HAP-1 (cell line): ENCODE results near the gene ARHGDIG.

Source experiments
- DNase-seq, 2 experiments: peaks; one replicate each; pipeline ENCODE4 v3.0.0-alpha.2; 2016 to 2020; ENCODE audit warnings: low spot score in 2 of 2
- H3K27me3 ChIP-seq: fragments of 250-450 bp; sonication (Bioruptor Pico); 2 replicates; pipeline ENCODE4 v1.5.1; 2020; ENCODE audit warnings: low read depth, mild to moderate bottlenecking, moderate library complexity
- H3K36me3 ChIP-seq: fragments of 250-450 bp; sonication (Bioruptor Pico); replicated peaks from 2 replicates; pipeline ENCODE4 v1.5.1; 2020; ENCODE audit warnings: mild to moderate bottlenecking
- H3K4me1 ChIP-seq: fragments of 250-450 bp; sonication (Bioruptor Pico); 2 replicates; pipeline ENCODE4 v1.5.1; 2020; ENCODE audit warnings: mild to moderate bottlenecking
- H3K4me3 ChIP-seq: fragments of 250-450 bp; sonication (Bioruptor Pico); 2 replicates; pipeline ENCODE4 v1.5.1; 2020; ENCODE audit warnings: mild to moderate bottlenecking, moderate library complexity
- H3K9me3 ChIP-seq: fragments of 250-450 bp; sonication (Bioruptor Pico); 2 replicates; pipeline ENCODE4 v1.5.1; 2020; ENCODE audit warnings: mild to moderate bottlenecking, moderate library complexity
- in situ Hi-C: fragments of 300-500 bp; cut with MboI; formaldehyde crosslinking; loops from 3 replicates; pipeline ENCODE4 v1.14.3; 2020; ENCODE audit warnings: low sequenced_read_pairs, inconsistent platforms, mixed read lengths

The ARHGDIG gene

GRCh38 chr16:307691-308312 lies 27.4 kb downstream of the ARHGDIG start:
- H3K36me3 ChIP-seq: peaks cover 57% of the 10 kb centered on the region

GRCh38 chr16:309476-309875 lies 29.1 kb downstream of the ARHGDIG start:
- H3K27me3 ChIP-seq: no peaks in the 10 kb centered on the region
- in situ Hi-C loops: no loop called here
- no peak overlapping the region for H3K4me3 ChIP-seq
- peaks cover 65% of the 10 kb centered on the region for H3K36me3 ChIP-seq
- no peaks in the 10 kb centered on the region for H3K9me3 ChIP-seq
- no peaks in the 10 kb centered on the region for H3K4me1 ChIP-seq
- no peak for DNase-seq

More at GRCh38 chr16:307691-308312, 27.4 kb downstream of the ARHGDIG start:
- Histone ChIP-seq H3K4me1 (no peaks in the 10 kb centered on the region), H3K4me3 (no peak overlapping the region), H3K9me3 (no peaks in the 10 kb centered on the region), H3K27me3 (no peaks in the 10 kb centered on the region)
- in situ Hi-C loops: no loop called here
- no peak for DNase-seq

GRCh38 chr16:311725-312124 lies 31.3 kb downstream of the ARHGDIG start:
- Histone ChIP-seq H3K9me3 (no peaks in the 10 kb centered on the region), H3K4me1 (no peaks in the 10 kb centered on the region), H3K27me3 (no peaks in the 10 kb centered on the region), H3K4me3 (no peak overlapping the region), H3K36me3 (peaks cover 65% of the 10 kb centered on the region)
- DNase-seq: no peak
- in situ Hi-C loops: no loop called here

- Histone ChIP-seq H3K27me3 (no peaks in the 10 kb centered on the region), H3K4me1 (no peaks in the 10 kb centered on the region), H3K36me3 (peaks cover 48% of the 10 kb centered on the region), H3K9me3 (no peaks in the 10 kb centered on the region), H3K4me3 (no peak overlapping the region)
- no peak for DNase-seq
- in situ Hi-C loops: no loop called here
Observed at GRCh38 chr16:314351-314750, 34.0 kb downstream of the ARHGDIG start.

- in situ Hi-C loops: no loop called here
Observed at GRCh38 chr16:314795-315299, 34.5 kb downstream of the ARHGDIG start.

GRCh38 chr16:316741-317464 lies 36.5 kb downstream of the ARHGDIG start:
- no peak for DNase-seq
- Histone ChIP-seq H3K27me3 (no peaks in the 10 kb centered on the region), H3K36me3 (peaks cover 40% of the 10 kb centered on the region), H3K9me3 (no peaks in the 10 kb centered on the region), H3K4me1 (no peaks in the 10 kb centered on the region), H3K4me3 (no peak overlapping the region)
- in situ Hi-C loops: no loop called here

More at GRCh38 chr16:314795-315299, 34.5 kb downstream of the ARHGDIG start:
- Histone ChIP-seq H3K9me3 (no peaks in the 10 kb centered on the region), H3K36me3 (peaks cover 48% of the 10 kb centered on the region), H3K4me1 (no peaks in the 10 kb centered on the region), H3K4me3 (no peak overlapping the region), H3K27me3 (no peaks in the 10 kb centered on the region)
- no peak for DNase-seq

- no peaks in the 10 kb centered on the region for H3K27me3 ChIP-seq
- in situ Hi-C loops: no loop called here
Observed at GRCh38 chr16:317583-317982, 37.2 kb downstream of the ARHGDIG start.

GRCh38 chr16:318628-319027 lies 38.2 kb downstream of the ARHGDIG start:
- no peak overlapping the region for H3K4me3 ChIP-seq
- DNase-seq: no peak
- H3K9me3 ChIP-seq: no peaks in the 10 kb centered on the region
- H3K4me1 ChIP-seq: no peaks in the 10 kb centered on the region
- H3K36me3 ChIP-seq: peaks cover 25% of the 10 kb centered on the region
- H3K27me3 ChIP-seq: no peaks in the 10 kb centered on the region
- in situ Hi-C loops: no loop called here

More at GRCh38 chr16:317583-317982, 37.2 kb downstream of the ARHGDIG start:
- Histone ChIP-seq H3K36me3 (peaks cover 33% of the 10 kb centered on the region), H3K4me3 (no peak overlapping the region), H3K9me3 (no peaks in the 10 kb centered on the region), H3K4me1 (no peaks in the 10 kb centered on the region)
- no peak for DNase-seq

GRCh38 chr16:320206-320605 lies 39.8 kb downstream of the ARHGDIG start:
- in situ Hi-C loops: no loop called here
- H3K36me3 ChIP-seq: peaks cover 11% of the 10 kb centered on the region; the same call in 1 of the 2 replicates
- H3K27me3 ChIP-seq: no peaks in the 10 kb centered on the region
- no peak overlapping the region for H3K4me3 ChIP-seq
- H3K9me3 ChIP-seq: no peaks in the 10 kb centered on the region
- DNase-seq: no peak
- H3K4me1 ChIP-seq: no peaks in the 10 kb centered on the region

GRCh38 chr16:321532-321931 lies 41.1 kb downstream of the ARHGDIG start:
- Histone ChIP-seq H3K27me3 (no peaks in the 10 kb centered on the region), H3K9me3 (no peaks in the 10 kb centered on the region), H3K4me1 (no peaks in the 10 kb centered on the region), H3K36me3 (peaks cover 17% of the 10 kb centered on the region), H3K4me3 (no peak overlapping the region)
- DNase-seq: no peak
- in situ Hi-C loops: no loop called here

GRCh38 chr16:322476-323143 lies 42.2 kb downstream of the ARHGDIG start:
- Histone ChIP-seq H3K36me3 (peaks cover 17% of the 10 kb centered on the region), H3K27me3 (no peaks in the 10 kb centered on the region), H3K4me1 (no peaks in the 10 kb centered on the region), H3K9me3 (no peaks in the 10 kb centered on the region), H3K4me3 (no peak overlapping the region)
- DNase-seq: no peak
- in situ Hi-C loops: no loop called here

GRCh38 chr16:324201-324450 lies 43.7 kb downstream of the ARHGDIG start:
- Histone ChIP-seq H3K9me3 (no peaks in the 10 kb centered on the region), H3K36me3 (peaks cover 10% of the 10 kb centered on the region), H3K4me1 (no peaks in the 10 kb centered on the region), H3K27me3 (no peaks in the 10 kb centered on the region), H3K4me3 (no peak overlapping the region)
- in situ Hi-C loops: no loop called here
- DNase-seq: no peak

GRCh38 chr16:324451-325334 lies 44.3 kb downstream of the ARHGDIG start:
- no peak overlapping the region for H3K4me3 ChIP-seq
- peaks cover 6% of the 10 kb centered on the region for H3K36me3 ChIP-seq
- no peaks in the 10 kb centered on the region for H3K9me3 ChIP-seq
- H3K27me3 ChIP-seq: no peaks in the 10 kb centered on the region
- in situ Hi-C loops: no loop called here
- no peaks in the 10 kb centered on the region for H3K4me1 ChIP-seq
- no peak for DNase-seq
